Measurements from ENCODE around the gene CLCC1.

DNA sequence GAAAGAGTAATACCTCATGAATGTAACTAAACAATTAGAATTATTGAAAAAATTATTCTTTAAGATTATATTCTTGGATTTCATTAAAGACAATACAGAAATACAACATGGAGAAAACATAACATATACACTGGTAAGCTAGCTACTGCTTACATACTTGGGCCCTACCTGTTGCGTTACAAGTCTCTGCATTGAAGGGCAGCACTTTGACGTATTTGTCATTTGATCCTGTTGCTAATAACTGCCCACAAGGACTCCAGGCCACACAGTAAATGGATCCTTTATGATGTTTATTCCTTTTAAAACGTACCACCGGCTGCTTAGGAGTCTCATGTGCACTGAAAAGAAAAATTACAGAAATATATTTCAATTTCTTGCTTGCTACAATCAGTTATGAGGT lies 19.8 kb upstream of the CLCC1 start:
- TF ChIP-seq, protein P1, sequence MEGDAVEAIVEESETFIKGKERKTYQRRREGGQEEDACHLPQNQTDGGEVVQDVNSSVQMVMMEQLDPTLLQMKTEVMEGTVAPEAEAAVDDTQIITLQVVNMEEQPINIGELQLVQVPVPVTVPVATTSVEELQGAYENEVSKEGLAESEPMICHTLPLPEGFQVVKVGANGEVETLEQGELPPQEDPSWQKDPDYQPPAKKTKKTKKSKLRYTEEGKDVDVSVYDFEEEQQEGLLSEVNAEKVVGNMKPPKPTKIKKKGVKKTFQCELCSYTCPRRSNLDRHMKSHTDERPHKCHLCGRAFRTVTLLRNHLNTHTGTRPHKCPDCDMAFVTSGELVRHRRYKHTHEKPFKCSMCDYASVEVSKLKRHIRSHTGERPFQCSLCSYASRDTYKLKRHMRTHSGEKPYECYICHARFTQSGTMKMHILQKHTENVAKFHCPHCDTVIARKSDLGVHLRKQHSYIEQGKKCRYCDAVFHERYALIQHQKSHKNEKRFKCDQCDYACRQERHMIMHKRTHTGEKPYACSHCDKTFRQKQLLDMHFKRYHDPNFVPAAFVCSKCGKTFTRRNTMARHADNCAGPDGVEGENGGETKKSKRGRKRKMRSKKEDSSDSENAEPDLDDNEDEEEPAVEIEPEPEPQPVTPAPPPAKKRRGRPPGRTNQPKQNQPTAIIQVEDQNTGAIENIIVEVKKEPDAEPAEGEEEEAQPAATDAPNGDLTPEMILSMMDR (optimal IDR thresholded peaks at IDR 0.05 in 1 of 3, IDR thresholded peaks at IDR 0.05 in 1 of 3, conservative IDR thresholded peaks at IDR 0.05 in 1 of 3; ENCODE audit: extremely low read depth in 1 of 3, insufficient read depth in 2 of 3, low read length in 3 of 3) = no peak
- no peak for TF ChIP-seq EZH2 (IDR thresholded peaks at IDR 0.05; ENCODE audit: low read length)

All from keratinocyte (primary cell).